ENCODE results near the gene ABCB8. TPM values are rescaled to one million over a fixed set of nuclear protein-coding genes. Genes with fewer than 3 reads are reported as not detected.

The ABCB8 gene
- total RNA-seq, 4 donors from 2014 or later, result 13.2 to 33.0 (median 18.8) TPM

DNA sequence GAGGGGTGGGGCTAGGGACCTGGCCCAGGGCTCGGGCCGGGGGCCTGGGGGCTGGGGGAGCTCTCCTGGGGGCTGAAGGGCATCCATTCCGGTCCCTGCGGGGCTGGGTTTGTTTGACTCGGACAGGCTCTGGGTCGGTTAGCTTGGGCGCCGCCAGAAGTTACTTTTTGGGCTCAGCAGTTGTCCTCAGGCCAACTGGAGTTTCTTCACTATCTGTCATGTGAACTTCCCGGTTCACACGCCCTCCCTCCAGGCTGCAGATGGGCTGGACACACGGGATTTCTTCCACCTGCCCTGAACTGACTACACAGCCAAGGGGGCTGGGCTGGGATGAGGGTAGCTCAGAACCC lies 34.9 kb downstream of the ABCB8 start:
- H3K36me3 ChIP-seq, result peaks cover 0 to 53% of the 10 kb centered on the region in 2 donors
- no peaks in the 10 kb centered on the region for H3K9me3 ChIP-seq
- peak; percentile 35 for ATAC-seq
- 0% methylated on average over 1 of the region's 11 CpGs; no CpG with 5 or more reads in 1 of the 2 donors for WGBS, 2 donors (ENCODE audit: low coverage in 1 of 2)
- H3K4me1 ChIP-seq, result peaks cover 3 to 54% (median 30%) of the 10 kb centered on the region in 3 donors
- H3K27ac ChIP-seq, result peak overlapping the region; percentile 19 to 99 (median 90)
- H3K27me3 ChIP-seq, result no peaks in the 10 kb centered on the region
- peak; percentile 53 for TF ChIP-seq POLR2AphosphoS5 (IDR thresholded peaks at IDR 0.05)
- TF ChIP-seq POLR2A (IDR thresholded peaks at IDR 0.05), result no peak
- H3K4me3 ChIP-seq, result peak overlapping the region; percentile 13 to 43

DNA sequence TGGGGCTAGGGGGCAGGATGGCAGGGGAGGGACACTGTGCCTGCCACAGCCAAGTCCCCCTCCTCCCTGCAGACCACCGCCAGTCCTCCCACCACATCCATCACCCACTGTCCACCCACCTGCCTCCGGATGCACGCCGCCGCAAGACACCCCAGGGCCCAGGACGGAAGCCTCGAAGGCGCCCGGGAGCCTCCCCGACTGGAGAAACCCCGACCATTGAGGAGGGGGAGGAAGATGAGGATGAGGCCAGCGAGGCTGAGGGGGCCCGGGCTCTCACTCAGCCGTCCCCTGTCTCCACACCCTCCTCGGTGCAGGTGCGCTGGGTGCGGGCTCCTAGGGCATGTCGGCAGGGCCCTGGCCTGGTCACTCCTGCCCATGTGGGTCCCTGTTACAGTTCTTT lies 36.2 kb downstream of the ABCB8 start:
- Histone ChIP-seq H3K27ac (no peak overlapping the region), H3K27me3 (no peaks in the 10 kb centered on the region), H3K4me1 (peaks cover 3 to 43% (median 22%) of the 10 kb centered on the region in 3 donors), H3K9me3 (no peaks in the 10 kb centered on the region), H3K4me3 (no peak overlapping the region), H3K36me3 (peaks cover 0 to 65% of the 10 kb centered on the region in 2 donors)
- TF ChIP-seq EP300 (IDR thresholded peaks at IDR 0.05) (no peak), POLR2A (IDR thresholded peaks at IDR 0.05) (no peak), POLR2AphosphoS5 (IDR thresholded peaks at IDR 0.05) (no peak)
- TF ChIP-seq, protein P1, sequence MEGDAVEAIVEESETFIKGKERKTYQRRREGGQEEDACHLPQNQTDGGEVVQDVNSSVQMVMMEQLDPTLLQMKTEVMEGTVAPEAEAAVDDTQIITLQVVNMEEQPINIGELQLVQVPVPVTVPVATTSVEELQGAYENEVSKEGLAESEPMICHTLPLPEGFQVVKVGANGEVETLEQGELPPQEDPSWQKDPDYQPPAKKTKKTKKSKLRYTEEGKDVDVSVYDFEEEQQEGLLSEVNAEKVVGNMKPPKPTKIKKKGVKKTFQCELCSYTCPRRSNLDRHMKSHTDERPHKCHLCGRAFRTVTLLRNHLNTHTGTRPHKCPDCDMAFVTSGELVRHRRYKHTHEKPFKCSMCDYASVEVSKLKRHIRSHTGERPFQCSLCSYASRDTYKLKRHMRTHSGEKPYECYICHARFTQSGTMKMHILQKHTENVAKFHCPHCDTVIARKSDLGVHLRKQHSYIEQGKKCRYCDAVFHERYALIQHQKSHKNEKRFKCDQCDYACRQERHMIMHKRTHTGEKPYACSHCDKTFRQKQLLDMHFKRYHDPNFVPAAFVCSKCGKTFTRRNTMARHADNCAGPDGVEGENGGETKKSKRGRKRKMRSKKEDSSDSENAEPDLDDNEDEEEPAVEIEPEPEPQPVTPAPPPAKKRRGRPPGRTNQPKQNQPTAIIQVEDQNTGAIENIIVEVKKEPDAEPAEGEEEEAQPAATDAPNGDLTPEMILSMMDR (IDR thresholded peaks at IDR 0.05), result no peak
- 83 to 100% methylated on average over 1 of the region's 18 CpGs for WGBS, 2 donors (ENCODE audit: low coverage in 1 of 2)
- ATAC-seq, result no peak

DNA sequence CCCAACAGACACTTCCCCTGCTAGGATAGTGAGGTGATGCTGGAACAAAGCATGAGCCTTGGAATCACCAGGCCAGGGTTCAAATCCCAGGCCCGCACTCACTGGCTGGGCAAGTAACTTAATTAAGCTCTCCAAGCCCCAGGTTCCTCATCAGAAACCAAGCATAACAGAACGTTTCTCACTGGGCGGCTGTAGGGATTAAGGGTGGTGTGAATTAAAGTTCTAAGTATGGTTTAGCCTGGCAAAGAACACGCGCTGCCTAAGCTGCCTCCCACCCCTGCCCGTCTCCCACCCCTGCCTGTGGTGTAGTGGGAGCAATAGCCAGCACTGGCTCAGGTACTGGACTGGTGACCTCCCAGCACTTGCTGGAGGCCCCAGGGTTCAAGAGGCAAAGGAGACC lies 36.7 kb downstream of the ABCB8 start:
- TF ChIP-seq POLR2AphosphoS5 (IDR thresholded peaks at IDR 0.05), result no peak
- no CpG with 5 or more reads among the region's 6 CpGs for WGBS, 2 donors (ENCODE audit: low coverage in 1 of 2)

GRCh38 chr7:151065516-151065915 lies 37.3 kb downstream of the ABCB8 start:
- Histone ChIP-seq H3K4me3 (no peak overlapping the region), H3K27ac (no peak overlapping the region), H3K9me3 (no peaks in the 10 kb centered on the region), H3K4me1 (peaks cover 3 to 37% (median 22%) of the 10 kb centered on the region in 3 donors), H3K36me3 (peaks cover 0 to 76% of the 10 kb centered on the region in 2 donors), H3K27me3 (no peaks in the 10 kb centered on the region)
- no peak for ATAC-seq
- WGBS, 2 donors (ENCODE audit: low coverage in 1 of 2), result 85 to 88% methylated on average over 9 to 11 of the region's 14 CpGs
- TF ChIP-seq EP300 (IDR thresholded peaks at IDR 0.05), result no peak
- no peak for TF ChIP-seq POLR2A (IDR thresholded peaks at IDR 0.05)
- TF ChIP-seq, protein P1 (IDR thresholded peaks at IDR 0.05), result no peak
- no peak for TF ChIP-seq POLR2AphosphoS5 (IDR thresholded peaks at IDR 0.05)

More for the DNA sequence above, 36.7 kb downstream of the ABCB8 start:
- Histone ChIP-seq H3K27ac (no peak overlapping the region), H3K4me1 (peaks cover 3 to 42% (median 22%) of the 10 kb centered on the region in 3 donors), H3K36me3 (peaks cover 0 to 71% of the 10 kb centered on the region in 2 donors), H3K9me3 (no peaks in the 10 kb centered on the region), H3K27me3 (no peaks in the 10 kb centered on the region), H3K4me3 (no peak overlapping the region)
- no peak for ATAC-seq

DNA sequence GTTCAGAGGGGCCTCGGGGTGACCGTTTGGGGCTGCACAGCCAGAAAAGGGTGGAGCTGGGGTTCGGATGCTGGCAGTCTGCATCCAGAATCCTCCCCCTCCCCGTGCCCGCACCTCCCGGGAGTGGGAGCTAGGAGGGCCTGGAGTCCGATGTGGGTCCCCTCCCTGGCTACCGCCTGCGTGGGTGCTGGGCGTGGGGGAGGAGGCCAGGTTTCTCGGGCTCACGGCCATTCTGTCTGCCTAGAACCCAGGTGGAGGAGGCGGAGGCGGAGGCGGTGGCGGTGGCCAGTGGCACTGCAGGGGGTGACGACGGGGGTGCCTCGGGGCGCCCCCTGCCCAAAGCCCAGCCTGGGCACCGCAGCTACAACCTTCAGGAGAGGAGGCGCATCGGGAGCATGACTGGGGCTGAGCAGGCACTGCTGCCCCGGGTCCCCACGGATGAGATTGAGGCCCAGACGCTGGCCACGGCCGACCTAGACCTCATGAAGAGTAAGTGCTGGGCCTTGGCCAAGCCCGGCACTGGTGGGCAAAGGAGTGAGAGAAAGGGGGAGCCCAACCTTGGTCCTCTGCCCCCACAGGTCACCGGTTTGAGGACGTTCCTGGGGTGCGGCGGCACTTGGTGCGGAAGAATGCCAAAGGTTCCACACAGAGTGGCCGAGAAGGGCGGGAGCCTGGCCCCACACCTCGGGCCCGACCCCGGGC lies 38.2 kb downstream of the ABCB8 start:
- H3K27ac ChIP-seq, result no peak overlapping the region
- no peak for ATAC-seq
- peaks cover 0 to 85% of the 10 kb centered on the region in 2 donors for H3K36me3 ChIP-seq
- peaks cover under 1 to 28% (median 12%) of the 10 kb centered on the region in 3 donors for H3K4me1 ChIP-seq
- no peaks in the 10 kb centered on the region for H3K9me3 ChIP-seq
- no CpG with 5 or more reads among the region's 39 CpGs for WGBS, 2 donors (ENCODE audit: low coverage in 1 of 2)
- H3K4me3 ChIP-seq, result no peak overlapping the region
- no peaks in the 10 kb centered on the region for H3K27me3 ChIP-seq
- no peak for TF ChIP-seq POLR2A (IDR thresholded peaks at IDR 0.05)
- TF ChIP-seq, protein P1 (IDR thresholded peaks at IDR 0.05), result no peak
